A549 (cell line): ENCODE results near the gene GRIP2.

ENCODE experiments used
- CHD2 ChIP-seq: fragments of 150-350 bp; IDR thresholded peaks from 2 replicates; pipeline ENCODE4 v1.6.1; 2014; ENCODE audit warnings: low read length; ENCODE audit not compliant: partially characterized antibody
- CHD4 ChIP-seq: fragments of 200-600 bp; sonication (generic); IDR thresholded peaks from 2 replicates; pipeline ENCODE4 v1.6.1; 2016; ENCODE audit warnings: antibody characterized with exemption, mild to moderate bottlenecking, borderline replicate concordance
- MYC ChIP-seq: IDR thresholded peaks from 2 replicates; pipeline ENCODE4 v1.6.1; 2012; ENCODE audit warnings: mild to moderate bottlenecking, inconsistent platforms, low read length, improper control_type of control experiment, borderline replicate concordance
- POLR2A ChIP-seq: IDR thresholded peaks from 2 replicates; pipeline ENCODE4 v1.6.1; 2012; ENCODE audit warnings: mild to moderate bottlenecking, low read length
- TF ChIP-seq, protein P1 (sequence below): fragments of 200-600 bp; sonication (generic); IDR thresholded peaks from 2 replicates; pipeline ENCODE4 v1.6.1; 2016; ENCODE audit warnings: antibody characterized with exemption, mild to moderate bottlenecking, moderate library complexity
- TF ChIP-seq, protein P2 (sequence below): fragments of >200 bp; sonication (Bioruptor Twin); formaldehyde crosslinking; IDR thresholded peaks from 3 replicates; pipeline ENCODE4 v1.5.1; 2016
- TF ChIP-seq, protein P3 (sequence below): IDR thresholded peaks from 2 replicates; pipeline ENCODE4 v1.6.1; 2012
- TF ChIP-seq, protein P4 (sequence below): IDR thresholded peaks from 2 replicates; pipeline ENCODE4 v1.6.1; 2012

DNA sequence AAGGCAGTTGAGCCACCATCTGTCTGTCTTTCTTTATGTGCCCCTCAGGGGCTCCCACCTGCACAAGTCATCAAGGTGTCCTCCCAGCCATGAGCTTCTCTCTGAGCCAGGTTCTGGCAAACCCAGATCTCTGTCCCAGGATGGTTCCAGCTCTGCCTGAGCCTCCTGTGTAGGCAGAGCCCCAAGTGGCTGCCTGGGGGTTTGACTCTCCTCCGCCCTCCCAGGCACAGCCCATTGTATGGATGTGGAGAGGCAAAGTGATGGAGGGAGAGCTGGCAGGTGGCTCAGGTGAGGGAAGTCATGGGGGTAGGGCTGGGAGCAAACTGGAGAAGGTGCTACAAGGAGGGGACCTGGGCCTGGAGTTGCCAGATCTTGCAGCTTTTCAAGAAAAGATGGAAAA is 56.9 kb downstream of the GRIP2 start:
- TF ChIP-seq, protein P1, sequence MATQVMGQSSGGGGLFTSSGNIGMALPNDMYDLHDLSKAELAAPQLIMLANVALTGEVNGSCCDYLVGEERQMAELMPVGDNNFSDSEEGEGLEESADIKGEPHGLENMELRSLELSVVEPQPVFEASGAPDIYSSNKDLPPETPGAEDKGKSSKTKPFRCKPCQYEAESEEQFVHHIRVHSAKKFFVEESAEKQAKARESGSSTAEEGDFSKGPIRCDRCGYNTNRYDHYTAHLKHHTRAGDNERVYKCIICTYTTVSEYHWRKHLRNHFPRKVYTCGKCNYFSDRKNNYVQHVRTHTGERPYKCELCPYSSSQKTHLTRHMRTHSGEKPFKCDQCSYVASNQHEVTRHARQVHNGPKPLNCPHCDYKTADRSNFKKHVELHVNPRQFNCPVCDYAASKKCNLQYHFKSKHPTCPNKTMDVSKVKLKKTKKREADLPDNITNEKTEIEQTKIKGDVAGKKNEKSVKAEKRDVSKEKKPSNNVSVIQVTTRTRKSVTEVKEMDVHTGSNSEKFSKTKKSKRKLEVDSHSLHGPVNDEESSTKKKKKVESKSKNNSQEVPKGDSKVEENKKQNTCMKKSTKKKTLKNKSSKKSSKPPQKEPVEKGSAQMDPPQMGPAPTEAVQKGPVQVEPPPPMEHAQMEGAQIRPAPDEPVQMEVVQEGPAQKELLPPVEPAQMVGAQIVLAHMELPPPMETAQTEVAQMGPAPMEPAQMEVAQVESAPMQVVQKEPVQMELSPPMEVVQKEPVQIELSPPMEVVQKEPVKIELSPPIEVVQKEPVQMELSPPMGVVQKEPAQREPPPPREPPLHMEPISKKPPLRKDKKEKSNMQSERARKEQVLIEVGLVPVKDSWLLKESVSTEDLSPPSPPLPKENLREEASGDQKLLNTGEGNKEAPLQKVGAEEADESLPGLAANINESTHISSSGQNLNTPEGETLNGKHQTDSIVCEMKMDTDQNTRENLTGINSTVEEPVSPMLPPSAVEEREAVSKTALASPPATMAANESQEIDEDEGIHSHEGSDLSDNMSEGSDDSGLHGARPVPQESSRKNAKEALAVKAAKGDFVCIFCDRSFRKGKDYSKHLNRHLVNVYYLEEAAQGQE: no peak
- TF ChIP-seq CHD4 (no peak), CHD2 (no peak), MYC (no peak), POLR2A (no peak)
- TF ChIP-seq, protein P2, sequence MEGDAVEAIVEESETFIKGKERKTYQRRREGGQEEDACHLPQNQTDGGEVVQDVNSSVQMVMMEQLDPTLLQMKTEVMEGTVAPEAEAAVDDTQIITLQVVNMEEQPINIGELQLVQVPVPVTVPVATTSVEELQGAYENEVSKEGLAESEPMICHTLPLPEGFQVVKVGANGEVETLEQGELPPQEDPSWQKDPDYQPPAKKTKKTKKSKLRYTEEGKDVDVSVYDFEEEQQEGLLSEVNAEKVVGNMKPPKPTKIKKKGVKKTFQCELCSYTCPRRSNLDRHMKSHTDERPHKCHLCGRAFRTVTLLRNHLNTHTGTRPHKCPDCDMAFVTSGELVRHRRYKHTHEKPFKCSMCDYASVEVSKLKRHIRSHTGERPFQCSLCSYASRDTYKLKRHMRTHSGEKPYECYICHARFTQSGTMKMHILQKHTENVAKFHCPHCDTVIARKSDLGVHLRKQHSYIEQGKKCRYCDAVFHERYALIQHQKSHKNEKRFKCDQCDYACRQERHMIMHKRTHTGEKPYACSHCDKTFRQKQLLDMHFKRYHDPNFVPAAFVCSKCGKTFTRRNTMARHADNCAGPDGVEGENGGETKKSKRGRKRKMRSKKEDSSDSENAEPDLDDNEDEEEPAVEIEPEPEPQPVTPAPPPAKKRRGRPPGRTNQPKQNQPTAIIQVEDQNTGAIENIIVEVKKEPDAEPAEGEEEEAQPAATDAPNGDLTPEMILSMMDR: no peak
- TF ChIP-seq, protein P3, sequence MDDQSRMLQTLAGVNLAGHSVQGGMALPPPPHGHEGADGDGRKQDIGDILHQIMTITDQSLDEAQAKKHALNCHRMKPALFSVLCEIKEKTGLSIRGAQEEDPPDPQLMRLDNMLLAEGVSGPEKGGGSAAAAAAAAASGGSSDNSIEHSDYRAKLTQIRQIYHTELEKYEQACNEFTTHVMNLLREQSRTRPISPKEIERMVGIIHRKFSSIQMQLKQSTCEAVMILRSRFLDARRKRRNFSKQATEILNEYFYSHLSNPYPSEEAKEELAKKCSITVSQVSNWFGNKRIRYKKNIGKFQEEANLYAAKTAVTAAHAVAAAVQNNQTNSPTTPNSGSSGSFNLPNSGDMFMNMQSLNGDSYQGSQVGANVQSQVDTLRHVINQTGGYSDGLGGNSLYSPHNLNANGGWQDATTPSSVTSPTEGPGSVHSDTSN: no peak
- TF ChIP-seq, protein P4, sequence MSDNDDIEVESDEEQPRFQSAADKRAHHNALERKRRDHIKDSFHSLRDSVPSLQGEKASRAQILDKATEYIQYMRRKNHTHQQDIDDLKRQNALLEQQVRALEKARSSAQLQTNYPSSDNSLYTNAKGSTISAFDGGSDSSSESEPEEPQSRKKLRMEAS: no peak
